A549 (cell line): ENCODE data around the gene ATP9A. TPM values are rescaled to one million over a fixed set of nuclear protein-coding genes. Genes with fewer than 3 reads are reported as not detected.
A peak's percentile ranks its signal among the peaks of the same experiment; 100 is the strongest.

ENCODE experiments used
- ATAC-seq, 2 experiments: fragments of 200-7000 bp in 1 of 2; fragments of >200 bp in 1 of 2; cut with Nextera tagmentation in 1 of 2; cut with Tn5 transposase in 1 of 2; 3 replicates each; pipeline versions ENCODE4 v1.8.0 to v1.9.1; 2018 to 2020; ENCODE audit warnings: mild to moderate bottlenecking in 1 of 2, moderate library complexity in 1 of 2
- CTCF ChIA-PET: fragments of 300-600 bp; sonication (Branson Sonifier 250); formaldehyde crosslinking; extraction: SDS; loops from one replicate; lab custom pipeline; 2021; ENCODE audit warnings: antibody characterized with exemption, inconsistent platforms; lab: Yijun Ruan, JAX
- POLR2A ChIA-PET: fragments of 350-600 bp; formaldehyde crosslinking; extraction: SDS; loops from one replicate; lab custom pipeline; 2021; ENCODE audit warnings: antibody characterized with exemption, inconsistent platforms; lab: Yijun Ruan, JAX
- DNase-seq, 2 experiments: peaks; one replicate each; pipeline versions ENCODE4 v3.0.0 to v3.0.0-alpha.2; 2011 to 2016; ENCODE audit warnings: low read depth in 1 of 2, low spot score in 1 of 2
- FAIRE-seq: peaks from 2 replicates; lab custom pipeline; 2011; peaks lifted over from hg19 to GRCh38; lab: Jason Lieb, UNC
- H3K27ac ChIP-seq, 2 experiments: fragments of >200 bp; sonication (Bioruptor Twin); formaldehyde crosslinking; 3 replicates each; pipeline ENCODE4 v1.5.1; 2016 to 2017
- H3K4me1 ChIP-seq: fragments of >200 bp; sonication (Bioruptor Twin); formaldehyde crosslinking; 3 replicates; pipeline ENCODE4 v1.6.1; 2016
- H3K4me2 ChIP-seq: fragments of >200 bp; sonication (Bioruptor Twin); formaldehyde crosslinking; 3 replicates; pipeline ENCODE4 v1.6.1; 2016
- H3K4me3 ChIP-seq: fragments of >200 bp; sonication (Bioruptor Twin); formaldehyde crosslinking; 3 replicates; pipeline ENCODE4 v1.5.1; 2016
- H3K9me3 ChIP-seq: fragments of >200 bp; sonication (Bioruptor Twin); formaldehyde crosslinking; 3 replicates; pipeline ENCODE4 v1.6.1; 2016
- BCL3 ChIP-seq: fragments of >200 bp; sonication (Bioruptor Twin); formaldehyde crosslinking; IDR thresholded peaks from 3 replicates; pipeline ENCODE4 v1.6.1; 2016
- BHLHE40 ChIP-seq: IDR thresholded peaks from 2 replicates; pipeline ENCODE4 v1.6.1; 2012; ENCODE audit warnings: low read depth, low read length, inconsistent platforms
- CBX2 ChIP-seq: fragments of 200-600 bp; sonication (generic); IDR thresholded peaks from 2 replicates; pipeline ENCODE4 v1.6.1; 2016; ENCODE audit warnings: low read depth, mild to moderate bottlenecking, borderline replicate concordance
- CEBPB ChIP-seq, 2 experiments: fragments of >200 bp in 1 of 2; sonication (Bioruptor Twin) in 1 of 2; formaldehyde crosslinking in 1 of 2; IDR thresholded peaks; 2 replicates each; pipeline ENCODE4 v1.6.1; 2012 to 2016
- CHD2 ChIP-seq: fragments of 150-350 bp; IDR thresholded peaks from 2 replicates; pipeline ENCODE4 v1.6.1; 2014; ENCODE audit warnings: low read length; ENCODE audit not compliant: partially characterized antibody
- CTCF ChIP-seq: fragments of >200 bp; sonication (Bioruptor Twin); formaldehyde crosslinking; IDR thresholded peaks from 3 replicates; pipeline ENCODE4 v1.5.1; 2016
- ELK1 ChIP-seq: fragments of 150-350 bp; IDR thresholded peaks from 2 replicates; pipeline ENCODE4 v1.6.1; 2014; ENCODE audit warnings: low read depth, mild to moderate bottlenecking, low read length
- ESRRA ChIP-seq: fragments of 150-350 bp; IDR thresholded peaks from 2 replicates; pipeline ENCODE4 v1.6.1; 2014; ENCODE audit warnings: mild to moderate bottlenecking, low read length, borderline replicate concordance
- HDAC2 ChIP-seq: fragments of 200-600 bp; sonication (generic); IDR thresholded peaks from 2 replicates; pipeline ENCODE4 v1.6.1; 2016
- HEYL ChIP-seq: fragments of 250-450 bp; sonication (Bioruptor Pico); IDR thresholded peaks from 2 replicates; pipeline ENCODE4 v1.8.0; 2021; ENCODE audit warnings: mild to moderate bottlenecking, moderate library complexity
- JUNB ChIP-seq: fragments of >200 bp; sonication (Bioruptor Twin); formaldehyde crosslinking; IDR thresholded peaks from 2 replicates; pipeline ENCODE4 v1.6.1; 2016
- KDM1A ChIP-seq: fragments of 200-600 bp; sonication (generic); IDR thresholded peaks from 2 replicates; pipeline ENCODE4 v1.6.1; 2016; ENCODE audit warnings: low read depth, mild to moderate bottlenecking
- MAZ ChIP-seq: fragments of 150-350 bp; IDR thresholded peaks from 2 replicates; pipeline ENCODE4 v1.6.1; 2014; ENCODE audit warnings: antibody characterized with exemption, low read depth, low read length, borderline replicate concordance
- NPAS2 ChIP-seq: fragments of 250-450 bp; sonication (Bioruptor Pico); IDR thresholded peaks from 2 replicates; pipeline ENCODE4 v1.8.0; 2022; ENCODE audit warnings: mild to moderate bottlenecking, moderate library complexity, borderline replicate concordance
- PHF8 ChIP-seq: fragments of 200-600 bp; sonication (generic); IDR thresholded peaks from 2 replicates; pipeline ENCODE4 v1.6.1; 2016; ENCODE audit warnings: low read depth, mild to moderate bottlenecking, antibody characterized with exemption, moderate library complexity, borderline replicate concordance
- POLR2AphosphoS2 ChIP-seq: conservative IDR thresholded peaks from 2 replicates; pipeline ENCODE4 v1.6.1; 2012; ENCODE audit warnings: low read length, improper control_type of control experiment, inconsistent platforms
- RAD21 ChIP-seq, 2 experiments: fragments of >200 bp in 1 of 2; sonication (Bioruptor Twin) in 1 of 2; formaldehyde crosslinking in 1 of 2; IDR thresholded peaks in 1 of 2; conservative IDR thresholded peaks in 1 of 2; 2 replicates in 1 of 2; 3 replicates in 1 of 2; pipeline ENCODE4 v1.6.1; 2012 to 2018; ENCODE audit warnings: inconsistent platforms in 1 of 2
- RCOR1 ChIP-seq: fragments of 150-350 bp; IDR thresholded peaks from 2 replicates; pipeline ENCODE4 v1.6.1; 2014; ENCODE audit warnings: antibody characterized with exemption, low read length, low read depth
- RFX5 ChIP-seq: fragments of 450-650 bp; IDR thresholded peaks from 2 replicates; pipeline ENCODE4 v1.7.1; 2014; ENCODE audit warnings: antibody characterized with exemption, mild to moderate bottlenecking, moderate library complexity
- SREBF2 ChIP-seq: fragments of 450-650 bp; IDR thresholded peaks from 2 replicates; pipeline ENCODE4 v1.6.1; 2014; ENCODE audit warnings: mild to moderate bottlenecking, moderate library complexity
- TFCP2L1 ChIP-seq: fragments of 250-450 bp; sonication (Bioruptor Pico); IDR thresholded peaks from 2 replicates; pipeline ENCODE4 v1.5.0; 2021; ENCODE audit warnings: mild to moderate bottlenecking
- USF2 ChIP-seq: fragments of 450-650 bp; IDR thresholded peaks from 2 replicates; pipeline ENCODE4 v1.6.1; 2014; ENCODE audit warnings: antibody characterized with exemption
- ZFP36 ChIP-seq: fragments of 450-650 bp; IDR thresholded peaks from 2 replicates; pipeline ENCODE4 v1.6.1; 2014; ENCODE audit warnings: borderline replicate concordance; ENCODE audit not compliant: partially characterized antibody
- ZNF302 ChIP-seq: fragments of 250-450 bp; sonication (Bioruptor Pico); IDR thresholded peaks from 2 replicates; pipeline ENCODE4 v1.9.0; 2021; ENCODE audit warnings: inconsistent platforms, mild to moderate bottlenecking, moderate library complexity
- ZSCAN20 ChIP-seq: fragments of 250-450 bp; sonication (Bioruptor Pico); IDR thresholded peaks from 2 replicates; pipeline ENCODE4 v1.8.0; 2022; ENCODE audit warnings: mild to moderate bottlenecking, moderate library complexity
- WGBS: methylation state at CpG from one replicate; pipeline ENCODE4 v1.1.6; 2017; ENCODE audit errors: missing lambda C conversion rate; 5-methylcytosine and 5-hydroxymethylcytosine counted together
- polyA plus RNA-seq, 4 experiments: library from polyadenylated mRNA; depleted of rRNA in 3 of 4; stranded (reverse); fragments of >200 nt; fragmentation: RNase III in 1 of 4; extraction: RNeasy Plus Mini Kit Qiagen cat#74134 plus additional on column Dnase treatment in 1 of 4; gene quantifications; 2 replicates in 3 of 4; 3 replicates in 1 of 4; pipeline ENCODE4 v1.2.3, GENCODE V29; 2011 to 2017

The ATP9A gene
- polyA plus RNA-seq, 2 of the 4 experiments (the other 2 are of a cell fraction), result 9.9 to 23.6 TPM

GRCh38 chr20:51691703-51692102 is 76.5 kb downstream of the ATP9A start:
- 93% methylated on average over 3 of the region's 3 CpGs for WGBS
- Histone ChIP-seq H3K9me3 (no peaks in the 10 kb centered on the region), H3K4me2 (no peak overlapping the region), H3K27ac (no peak overlapping the region), H3K4me3 (no peak overlapping the region), H3K4me1 (peaks cover 32% of the 10 kb centered on the region)
- DNase-seq (no peak), FAIRE-seq (no peak), ATAC-seq (no peak)
- CTCF ChIA-PET, result no interaction called here
- no peak for TF ChIP-seq POLR2AphosphoS2
- no peak for TF ChIP-seq RCOR1
- TF ChIP-seq PHF8, result no peak
- TF ChIP-seq CEBPB (IDR thresholded peaks at IDR 0.05), result no peak
- no peak for TF ChIP-seq NPAS2 (CRISPR knock-in tag)
- no peak for TF ChIP-seq ZSCAN20
- TF ChIP-seq JUNB, result no peak
- no peak for TF ChIP-seq USF2
- TF ChIP-seq HDAC2, result no peak
- TF ChIP-seq ZNF302 (CRISPR knock-in tag), result no peak
- TF ChIP-seq ESRRA, result no peak
- no peak for TF ChIP-seq RAD21 (conservative IDR thresholded peaks at IDR 0.05 in 1 of 2, IDR thresholded peaks at IDR 0.05 in 1 of 2)
- TF ChIP-seq TFCP2L1 (CRISPR knock-in tag), result no peak
- TF ChIP-seq CHD2, result no peak
- no peak for TF ChIP-seq HEYL
- no peak for TF ChIP-seq RFX5
- no peak for TF ChIP-seq CTCF
- POLR2A ChIA-PET, result no interaction called here

- H3K4me2 ChIP-seq, result no peak overlapping the region
- peaks cover 21% of the 10 kb centered on the region for H3K4me1 ChIP-seq
- no peak overlapping the region for H3K4me3 ChIP-seq
- peak in 1 of 2 experiments; percentile 42; a peak in 2 of 6 replicates for ATAC-seq
- no peak for FAIRE-seq
- DNase-seq, result no peak
- TF ChIP-seq HEYL, result no peak
- no peak for TF ChIP-seq SREBF2
- TF ChIP-seq PHF8, result no peak
- TF ChIP-seq CHD2, result no peak
- TF ChIP-seq BCL3, result no peak
- TF ChIP-seq RFX5, result no peak
- TF ChIP-seq KDM1A, result no peak
- TF ChIP-seq ZFP36, result no peak
- no peak for TF ChIP-seq CBX2
- TF ChIP-seq ELK1, result no peak
- TF ChIP-seq ZNF302 (CRISPR knock-in tag), result no peak
- no peak for TF ChIP-seq MAZ
- TF ChIP-seq BHLHE40, result no peak
- H3K27ac ChIP-seq, result peak overlapping the region; percentile 79 to 92
- WGBS, result 90% methylated on average over 18 of the region's 19 CpGs
- no peaks in the 10 kb centered on the region for H3K9me3 ChIP-seq
- POLR2A ChIA-PET, result no interaction called here
- CTCF ChIA-PET, result interaction anchor here (0.7 to 1.6 kb wide), 2 partner anchors 12 to 49 kb away, joined by 3 to 9 read pairs; no protein-coding TSS in a partner anchor
These were observed 79.5 kb downstream of the ATP9A start for GRCh38 chr20:51688600-51689244.
